Smooth muscle cell (in vitro differentiated cells): ENCODE results near the gene EML2. TPM values are rescaled to one million over a fixed set of nuclear protein-coding genes. Genes with fewer than 3 reads are reported as not detected.

Experiments
- DNase-seq: peaks from one replicate; lab custom pipeline; 2025; ENCODE audit not compliant: unreplicated experiment; lab: John Stamatoyannopoulos, UW
- H2AFZ ChIP-seq: fragments of 200-600 bp; sonication (generic); 2 replicates; pipeline ENCODE4 v1.6.0; 2016; ENCODE audit warnings: antibody characterized with exemption, low read depth, mild to moderate bottlenecking
- H3F3A ChIP-seq: fragments of 200-600 bp; sonication (generic); 2 replicates; pipeline ENCODE4 v1.6.0; 2017; ENCODE audit warnings: antibody characterized with exemption, low read depth
- H3K27ac ChIP-seq: fragments of 200-600 bp; sonication (generic); 2 replicates; pipeline ENCODE4 v1.5.1; 2016; ENCODE audit warnings: low read depth, mild to moderate bottlenecking
- H3K27me3 ChIP-seq: fragments of 200-600 bp; sonication (generic); 2 replicates; pipeline ENCODE4 v1.6.1; 2016; ENCODE audit warnings: low read depth, mild to moderate bottlenecking
- H3K36me3 ChIP-seq: fragments of 200-600 bp; sonication (generic); 2 replicates; pipeline ENCODE4 v1.5.1; 2016; ENCODE audit warnings: low read depth
- H3K4me1 ChIP-seq: fragments of 200-600 bp; sonication (generic); 2 replicates; pipeline ENCODE4 v1.5.1; 2016; ENCODE audit warnings: low read depth
- H3K4me2 ChIP-seq: fragments of 200-600 bp; sonication (generic); 2 replicates; pipeline ENCODE4 v1.6.0; 2016; ENCODE audit warnings: mild to moderate bottlenecking
- H3K4me3 ChIP-seq: fragments of 200-600 bp; sonication (generic); 2 replicates; pipeline ENCODE4 v1.5.1; 2016; ENCODE audit warnings: mild to moderate bottlenecking
- H3K79me2 ChIP-seq: fragments of 200-600 bp; sonication (generic); 2 replicates; pipeline ENCODE4 v1.6.0; 2016; ENCODE audit warnings: low read depth, mild to moderate bottlenecking
- H3K9ac ChIP-seq: fragments of 200-600 bp; sonication (generic); 2 replicates; pipeline ENCODE4 v1.6.0; 2016; ENCODE audit warnings: low read depth
- H3K9me3 ChIP-seq: fragments of 200-600 bp; sonication (generic); replicated peaks from 2 replicates; pipeline ENCODE4 v1.5.1; 2016; ENCODE audit warnings: low read depth
- H4K20me1 ChIP-seq: fragments of 200-600 bp; sonication (generic); 2 replicates; pipeline ENCODE4 v1.6.0; 2016; ENCODE audit warnings: low read depth
- CTCF ChIP-seq: fragments of 200-600 bp; sonication (generic); IDR thresholded peaks from 2 replicates; pipeline ENCODE4 v1.5.1; 2017; ENCODE audit warnings: borderline replicate concordance, mild to moderate bottlenecking, antibody characterized with exemption; ENCODE audit not compliant: insufficient read depth, poor library complexity, severe bottlenecking
- WGBS: methylation state at CpG from one replicate; pipeline ENCODE4 v1.1.7; 2016; ENCODE audit warnings: low lambda C conversion rate; 5-methylcytosine and 5-hydroxymethylcytosine counted together
- polyA plus RNA-seq: library from polyadenylated mRNA; unstranded; fragments of >200 nt; fragmentation: Nextera tagmentation; extraction: Ambion mirVana; gene quantifications from 2 replicates; pipeline ENCODE4 v1.2.1, GENCODE V29; 2016
- total RNA-seq: library from RNA; depleted of rRNA; stranded (reverse); fragments of >200 nt; gene quantifications from 2 replicates; pipeline ENCODE4 v1.2.3, GENCODE V29; 2014

The EML2 gene
- total and polyA plus RNA-seq, 2 experiments from 2014 or later = 7.7 to 19.0 TPM

DNA sequence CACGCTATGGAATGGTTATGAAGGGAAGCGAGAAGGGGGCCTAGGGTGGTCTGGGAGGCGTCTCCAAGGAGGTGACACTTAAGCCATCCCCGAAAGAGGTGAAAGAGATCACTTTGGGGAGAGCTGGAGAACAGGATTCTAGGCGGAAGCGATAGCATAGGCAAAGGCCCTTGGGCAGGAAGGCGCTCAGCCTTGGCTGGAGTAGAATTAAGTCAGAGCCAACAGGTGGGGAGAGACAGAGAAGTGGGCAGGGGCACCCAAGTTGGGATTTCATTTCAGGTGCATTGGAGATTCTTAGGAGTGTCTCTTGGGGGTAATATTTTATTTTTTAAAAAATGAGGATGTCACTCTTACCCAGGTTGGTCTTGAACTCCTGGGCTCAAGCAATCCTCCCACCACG is 42.9 kb upstream of the EML2 start:
- Histone ChIP-seq H3K4me3 (no peak overlapping the region), H3K4me2 (no peak overlapping the region), H3K79me2 (no peaks in the 10 kb centered on the region), H3K36me3 (no peaks in the 10 kb centered on the region), H2AFZ (no peak overlapping the region), H4K20me1 (no peaks in the 10 kb centered on the region), H3K9ac (no peak overlapping the region), H3K9me3 (no peaks in the 10 kb centered on the region), H3F3A (no peaks in the 10 kb centered on the region), H3K4me1 (peaks cover 6% of the 10 kb centered on the region), H3K27ac (no peak overlapping the region), H3K27me3 (no peaks in the 10 kb centered on the region)
- TF ChIP-seq CTCF = no peak
- WGBS = 85% methylated on average over 8 of the region's 8 CpGs
- DNase-seq = no peak

GRCh38 chr19:45681391-45682015 is 42.3 kb upstream of the EML2 start:
- H3K36me3 ChIP-seq = no peaks in the 10 kb centered on the region
- no peak overlapping the region for H3K9ac ChIP-seq
- no peaks in the 10 kb centered on the region for H3K9me3 ChIP-seq
- 9% methylated on average over 51 of the region's 51 CpGs for WGBS
- H2AFZ ChIP-seq = no peak overlapping the region
- H3K27me3 ChIP-seq = no peaks in the 10 kb centered on the region
- H3K79me2 ChIP-seq = no peaks in the 10 kb centered on the region
- H3K27ac ChIP-seq = no peak overlapping the region
- peaks cover 12% of the 10 kb centered on the region for H3K4me1 ChIP-seq
- no peaks in the 10 kb centered on the region for H3F3A ChIP-seq
- DNase-seq = peak; percentile 52
- H3K4me2 ChIP-seq = peak overlapping the region; percentile 80
- no peaks in the 10 kb centered on the region for H4K20me1 ChIP-seq
- H3K4me3 ChIP-seq = peak overlapping the region; percentile 41
- peak; percentile 95 for TF ChIP-seq CTCF

DNA sequence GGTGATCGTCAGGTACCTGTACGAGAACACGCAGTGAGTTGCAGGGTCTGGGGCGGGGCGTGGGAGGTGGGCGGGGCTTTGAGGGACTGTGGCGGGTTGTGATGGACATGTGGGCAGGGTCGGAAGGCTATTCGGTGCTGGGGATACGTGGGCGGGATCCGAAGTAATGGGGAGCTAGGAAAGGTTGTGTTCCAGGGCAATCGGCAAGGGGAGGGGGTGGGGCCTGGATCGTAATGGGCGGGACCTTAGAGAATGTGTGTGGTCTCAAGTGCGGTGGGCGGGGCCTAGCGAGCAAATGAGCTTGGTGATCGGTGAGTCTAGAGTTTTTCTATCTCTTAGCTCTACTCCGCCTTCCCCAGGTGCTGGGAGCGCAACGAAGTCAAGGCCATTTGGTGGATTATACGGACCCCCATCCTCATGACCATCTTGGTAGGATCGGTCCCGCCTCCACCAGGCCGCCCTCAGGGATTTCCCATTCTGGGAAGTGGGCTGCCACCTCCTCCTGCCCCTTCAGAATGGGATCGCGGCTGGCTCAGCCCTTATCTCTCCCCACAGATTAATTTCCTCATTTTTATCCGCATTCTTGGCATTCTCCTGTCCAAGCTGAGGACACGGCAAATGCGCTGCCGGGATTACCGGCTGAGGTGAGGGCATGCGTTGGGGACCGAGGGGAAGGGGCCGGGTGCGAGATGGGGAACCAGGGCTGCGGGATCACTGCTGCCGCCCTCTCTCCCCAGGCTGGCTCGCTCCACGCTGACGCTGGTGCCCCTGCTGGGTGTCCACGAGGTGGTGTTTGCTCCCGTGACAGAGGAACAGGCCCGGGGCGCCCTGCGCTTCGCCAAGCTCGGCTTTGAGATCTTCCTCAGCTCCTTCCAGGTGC is 38.4 kb upstream of the EML2 start:
- Histone ChIP-seq H3K27me3 (no peaks in the 10 kb centered on the region), H3K4me1 (peaks cover 13% of the 10 kb centered on the region), H4K20me1 (no peaks in the 10 kb centered on the region), H3F3A (no peaks in the 10 kb centered on the region), H3K79me2 (no peaks in the 10 kb centered on the region), H3K9ac (no peak overlapping the region), H3K9me3 (no peaks in the 10 kb centered on the region), H3K27ac (no peak overlapping the region), H2AFZ (no peak overlapping the region), H3K36me3 (no peaks in the 10 kb centered on the region), H3K4me3 (peak overlapping the region; percentile 48), H3K4me2 (peak overlapping the region; percentile 89)
- peak; percentile 14 for DNase-seq
- peak; percentile 19 for TF ChIP-seq CTCF
- 3% methylated on average over 49 of the region's 49 CpGs for WGBS
